Measurements from ENCODE around the gene DENND1A.
"Not testable (repeated sequence)": the region's sequence is repeated elsewhere in the genome, so short reads cannot be mapped to it uniquely, and the experiment has no call there.

The DENND1A gene

DNA sequence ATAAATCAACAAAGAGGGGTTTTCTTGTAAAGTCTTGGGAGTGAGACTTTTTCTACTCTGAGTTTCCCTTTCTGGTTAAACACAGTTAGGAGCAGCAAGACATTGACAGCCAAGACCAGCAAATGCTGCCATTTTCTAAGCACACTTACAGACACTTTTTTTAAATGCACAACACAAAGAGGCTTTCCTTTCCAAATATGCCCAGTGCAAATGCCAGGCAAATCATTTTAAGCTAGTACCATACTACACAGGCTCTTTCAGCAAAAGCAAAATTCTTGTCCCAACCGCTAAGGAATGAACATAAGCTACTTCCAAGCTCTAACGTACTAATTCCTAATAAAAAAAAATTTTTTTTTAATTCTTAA, 68.2 kb downstream of the DENND1A start:
- no peak for DNase-seq

DNA sequence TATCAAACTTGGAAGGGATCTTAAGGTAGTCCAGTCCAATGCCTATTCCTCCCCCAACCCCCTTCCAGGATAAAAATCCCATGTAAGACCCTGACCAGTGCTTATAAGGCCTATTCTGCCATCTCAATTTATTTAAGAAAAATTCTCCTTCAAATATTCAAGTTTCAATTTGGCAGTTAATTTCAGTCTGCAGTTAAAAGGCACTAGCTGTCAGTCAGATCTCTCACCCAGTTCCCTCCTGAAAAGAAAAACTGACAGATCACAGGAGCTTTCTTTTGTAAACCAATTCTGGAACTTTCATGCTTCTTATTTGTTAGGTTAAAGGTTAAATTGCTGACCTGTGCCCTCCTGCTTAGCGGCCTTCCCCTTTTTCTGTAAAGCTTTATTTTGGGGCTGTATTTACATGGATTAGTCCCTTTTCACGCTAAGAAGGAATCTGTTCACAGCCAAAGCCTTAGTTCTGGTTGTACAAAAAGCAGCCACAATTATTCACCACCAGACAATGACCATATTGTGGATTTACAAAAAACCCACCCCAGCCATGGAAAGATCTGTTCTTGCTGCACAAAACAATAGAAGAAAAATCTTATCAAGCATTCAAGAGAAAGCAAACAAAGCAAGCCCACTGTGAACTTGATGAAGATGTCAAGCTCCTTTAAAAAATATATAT, 68.7 kb downstream of the DENND1A start:
- no peak for DNase-seq

DNA sequence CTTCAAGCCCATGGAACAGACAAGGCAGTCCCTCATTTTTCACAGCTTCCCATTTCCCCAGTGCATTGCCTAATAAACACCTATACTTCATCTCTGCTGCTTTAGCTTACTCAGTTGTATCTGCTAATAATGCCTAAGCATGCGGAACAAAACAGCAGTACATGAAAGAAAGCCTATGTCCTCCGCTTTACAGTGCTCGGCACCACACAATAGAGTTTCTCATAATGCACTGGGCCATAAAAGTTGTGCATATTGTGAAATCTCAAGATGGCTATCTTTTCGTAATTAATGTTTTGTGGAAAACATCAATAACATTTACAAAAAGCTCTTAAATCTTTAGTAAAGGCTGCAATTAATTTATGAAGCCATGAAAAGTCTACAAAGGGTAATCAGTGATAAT, 69.3 kb downstream of the DENND1A start:
- no peak for DNase-seq

DNA sequence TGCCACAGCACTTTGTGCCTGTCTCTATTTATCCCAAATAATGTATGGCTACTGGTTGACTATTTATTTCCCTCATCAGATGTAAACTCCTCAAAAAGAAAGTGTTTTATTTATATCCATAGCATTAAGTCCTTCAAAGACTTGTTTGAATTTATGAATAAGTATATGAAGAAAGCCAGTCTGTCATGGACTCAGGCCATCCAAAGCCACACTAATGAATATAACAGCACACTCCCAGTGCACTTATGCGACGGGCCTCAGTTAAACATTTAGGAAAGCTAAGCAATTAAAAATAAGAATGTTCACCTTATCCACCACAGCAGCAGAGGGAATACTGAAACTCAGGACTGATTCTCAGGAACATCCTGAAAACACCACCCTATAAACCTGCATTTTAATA, 77.5 kb downstream of the DENND1A start:
- DNase-seq: no peak

DNA sequence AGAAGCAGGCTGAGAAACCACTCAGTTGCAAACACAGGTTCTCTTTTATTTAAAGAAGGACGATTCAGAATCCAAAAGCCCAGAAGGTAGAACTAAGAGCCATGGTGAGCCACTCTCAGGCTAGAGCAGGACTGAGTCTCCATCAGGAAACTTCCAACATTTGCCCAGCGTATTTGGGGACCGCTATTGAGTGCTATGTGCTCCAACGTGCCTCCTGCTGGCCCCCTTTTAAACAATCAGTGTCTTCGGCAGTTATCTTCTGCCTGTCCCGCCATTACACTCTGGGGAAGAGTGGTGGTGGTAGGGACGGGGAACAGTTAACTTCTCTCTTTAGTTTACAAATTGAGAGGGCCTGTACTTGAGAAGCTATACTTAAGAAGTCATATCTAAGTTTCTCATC, 78.1 kb downstream of the DENND1A start:
- no peak for DNase-seq

DNA sequence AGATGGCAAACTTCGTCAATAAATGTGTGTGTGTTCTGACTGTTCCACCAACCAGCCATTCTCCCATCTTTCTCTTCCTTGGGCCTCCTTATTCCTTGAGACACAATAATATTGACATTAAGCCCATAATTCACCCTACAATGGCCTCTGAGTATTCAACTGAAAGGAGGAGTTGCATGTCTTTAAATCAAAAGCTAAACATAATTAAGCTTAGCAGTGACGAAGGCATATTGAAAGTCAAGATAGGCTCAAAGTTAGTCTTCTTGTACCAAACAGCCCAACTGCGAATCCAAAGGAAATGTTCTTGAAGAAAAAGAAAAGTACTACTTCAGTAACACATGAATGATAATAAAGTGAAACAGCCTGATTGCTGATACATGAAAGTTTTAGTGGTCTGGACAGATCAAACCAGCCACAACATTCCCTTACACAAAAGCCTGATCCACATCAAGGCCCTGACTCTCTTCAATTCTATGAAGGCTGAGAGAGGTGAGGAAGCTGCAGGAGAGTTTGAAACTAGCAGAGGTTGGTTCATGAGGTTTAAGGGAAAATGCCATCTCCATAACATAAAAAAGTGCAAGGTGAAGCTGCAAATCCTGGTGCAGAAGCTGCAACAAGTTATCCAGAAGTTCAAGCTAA, 81.4 kb downstream of the DENND1A start:
- DNase-seq: no peak

DNA sequence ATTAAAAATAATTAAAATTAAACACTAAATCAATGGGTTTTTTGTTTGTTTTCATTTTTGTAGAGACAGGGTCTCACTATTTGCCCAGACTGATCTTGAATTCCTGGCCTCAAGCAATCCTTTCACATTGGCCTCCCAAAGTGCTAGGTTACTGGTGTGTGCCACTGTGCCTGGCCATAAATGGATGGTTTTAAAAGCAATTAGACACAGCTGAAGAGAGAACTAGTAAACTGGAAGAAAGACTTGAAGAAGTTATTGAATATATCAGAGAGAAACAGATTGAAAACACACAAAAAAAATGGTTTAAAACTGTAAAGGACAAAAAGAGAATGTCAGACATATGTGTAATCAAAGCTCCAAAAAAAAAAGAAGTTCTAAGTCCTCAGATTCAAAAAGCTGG, 83.0 kb downstream of the DENND1A start:
- DNase-seq: no peak

DNA sequence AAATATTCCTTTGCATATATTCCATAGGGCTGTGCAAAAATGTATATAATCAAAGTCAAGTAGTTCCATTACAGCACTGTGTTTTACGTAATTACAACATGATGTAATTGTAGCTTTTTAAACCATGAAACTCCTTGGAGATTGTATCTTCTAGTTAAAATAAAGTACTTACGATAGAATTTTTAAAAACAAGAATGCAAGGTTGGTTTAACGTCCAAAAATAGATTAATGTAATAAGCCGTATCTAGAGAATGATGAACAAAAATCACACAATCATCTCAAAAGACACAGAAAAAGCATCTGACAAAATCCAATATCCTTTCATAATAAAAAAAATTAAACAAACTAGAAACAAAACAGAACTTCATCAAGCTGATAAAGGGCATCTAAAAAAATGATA, 86.2 kb downstream of the DENND1A start:
- no peak for DNase-seq

DNA sequence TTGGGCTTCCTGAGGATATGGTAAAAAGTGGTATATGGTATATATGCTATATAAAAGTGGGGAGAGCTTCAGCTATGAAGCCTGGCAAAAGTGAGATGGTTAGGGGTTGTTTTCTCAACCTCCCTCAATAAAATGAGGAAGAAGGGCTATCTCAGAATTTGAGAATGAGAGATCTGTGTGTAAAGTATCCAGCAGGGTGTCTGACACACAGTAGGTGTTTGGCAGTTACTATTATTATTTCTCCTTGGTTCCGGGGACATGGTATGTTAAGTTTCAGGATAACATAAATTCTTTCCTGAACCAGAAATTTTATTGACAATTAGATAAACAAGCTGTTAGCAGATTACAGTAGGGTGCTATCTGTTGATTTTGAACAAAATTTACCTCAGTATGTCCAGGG, 94.1 kb downstream of the DENND1A start:
- DNase-seq: no peak

DNA sequence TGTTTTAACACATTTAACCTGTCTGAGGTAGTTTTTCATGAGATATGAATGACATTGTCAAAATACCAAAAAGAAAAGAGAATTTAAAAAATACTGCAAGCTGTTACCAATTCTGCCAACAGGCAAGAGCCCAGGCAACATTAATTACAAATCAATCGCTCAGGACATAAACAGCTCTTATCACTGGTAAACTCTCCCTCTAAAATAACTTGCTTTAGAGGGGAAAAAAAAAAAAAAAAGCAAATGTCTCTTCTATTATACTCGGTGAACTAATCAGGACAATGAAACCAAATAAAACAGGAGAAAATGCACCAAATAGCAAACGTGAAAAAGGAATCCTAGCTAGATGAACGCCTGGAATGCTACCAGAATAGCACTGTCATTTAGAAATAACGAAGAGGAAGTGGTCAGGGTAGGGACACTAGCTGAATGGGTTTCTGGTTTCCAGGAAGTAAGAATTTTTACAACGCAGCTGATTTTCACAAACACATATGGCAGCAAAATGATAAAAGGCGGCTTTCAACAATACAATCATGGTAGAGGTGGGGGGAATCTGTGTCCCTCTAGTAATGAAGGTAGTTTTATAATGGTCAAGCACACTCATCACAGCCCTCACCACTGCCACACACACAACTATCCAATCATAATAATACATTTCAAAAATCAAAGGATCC, 94.9 kb downstream of the DENND1A start:
- DNase-seq: peak; percentile 73

DNA sequence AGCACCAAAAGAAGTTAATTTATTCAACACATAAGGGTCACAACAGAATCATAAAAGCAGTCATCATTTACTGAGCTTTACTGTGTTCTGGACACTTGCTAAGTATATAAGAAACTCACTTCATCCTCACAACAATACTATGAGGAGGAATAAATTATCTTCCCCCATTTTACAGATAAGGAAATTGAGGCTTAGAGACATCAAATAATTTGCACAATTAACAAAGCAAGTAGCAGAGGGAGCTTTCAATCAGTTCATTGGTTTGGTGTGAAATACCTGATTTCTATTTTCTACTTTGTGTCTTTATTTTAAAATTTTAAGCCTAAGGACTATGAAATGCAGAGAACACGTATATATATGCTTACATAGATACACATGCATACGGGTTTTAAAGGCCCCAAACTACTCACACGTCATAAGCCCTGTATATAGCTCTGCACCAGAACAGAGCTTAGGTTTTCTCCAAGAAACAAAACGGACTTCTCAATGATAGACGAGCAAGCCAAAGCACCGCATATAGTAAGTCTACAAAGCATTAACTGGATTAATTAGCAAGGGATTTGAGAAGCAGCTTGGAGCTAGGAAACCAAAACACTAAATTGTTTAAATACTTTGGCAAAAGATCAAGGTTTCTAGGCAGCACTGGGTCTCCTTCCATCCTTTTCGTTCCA, 95.6 kb downstream of the DENND1A start:
- no peak for DNase-seq

DNA sequence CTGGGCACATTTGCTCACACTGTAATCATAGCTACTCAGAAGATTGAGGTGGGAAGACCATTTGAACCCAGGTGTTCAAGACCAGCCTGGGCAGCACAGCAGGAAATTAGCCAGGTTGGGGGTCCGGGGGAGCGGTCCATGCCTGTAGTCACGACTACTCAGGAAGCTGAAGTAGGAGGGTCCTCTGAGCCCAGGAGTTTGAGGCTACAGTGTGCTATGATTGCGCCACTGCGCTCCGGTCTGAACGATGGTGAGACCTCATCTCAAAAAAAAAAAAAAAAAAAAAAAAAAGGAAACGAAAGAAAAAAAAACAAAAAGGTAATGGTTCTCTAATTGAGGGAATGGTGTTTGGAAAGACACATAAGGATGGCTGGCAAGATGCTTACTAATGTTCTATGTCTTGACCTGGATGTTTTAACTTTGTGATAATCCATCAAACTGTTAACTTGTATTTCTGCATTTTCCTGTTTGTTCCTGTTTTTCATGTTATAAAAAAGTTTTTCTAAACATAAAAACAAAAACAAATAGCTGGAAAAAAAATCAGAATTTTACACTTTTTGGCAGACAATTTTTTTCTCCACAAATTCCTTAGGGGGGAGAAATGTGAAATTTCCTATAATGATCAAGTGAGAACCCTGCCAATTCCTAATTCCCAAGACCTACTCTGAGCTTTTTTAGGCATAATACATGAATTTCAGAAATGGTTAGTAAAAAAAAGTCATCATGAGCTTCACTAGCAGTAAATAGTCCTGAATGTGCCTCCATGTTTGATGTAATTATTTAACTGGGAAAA, 96.9 kb downstream of the DENND1A start:
- DNase-seq: no peak

DNA sequence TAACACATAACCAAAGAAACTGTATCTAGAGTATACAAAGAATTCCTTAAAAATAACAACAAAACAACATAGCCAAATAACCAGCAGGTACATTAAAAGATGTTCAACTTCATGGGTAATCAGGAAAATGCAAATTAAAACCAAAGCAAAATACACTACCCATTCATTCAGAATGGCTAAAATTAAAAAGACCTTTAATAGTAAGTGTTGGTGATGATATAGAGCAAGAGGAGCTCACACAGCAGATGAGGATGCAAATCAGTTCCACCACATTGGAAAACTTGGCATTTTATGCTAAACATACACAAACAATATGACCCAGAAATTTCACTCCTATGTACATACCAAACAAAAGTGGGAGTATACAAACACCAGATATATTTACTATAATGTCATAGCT, 97.8 kb downstream of the DENND1A start:
- DNase-seq: no peak

DNA sequence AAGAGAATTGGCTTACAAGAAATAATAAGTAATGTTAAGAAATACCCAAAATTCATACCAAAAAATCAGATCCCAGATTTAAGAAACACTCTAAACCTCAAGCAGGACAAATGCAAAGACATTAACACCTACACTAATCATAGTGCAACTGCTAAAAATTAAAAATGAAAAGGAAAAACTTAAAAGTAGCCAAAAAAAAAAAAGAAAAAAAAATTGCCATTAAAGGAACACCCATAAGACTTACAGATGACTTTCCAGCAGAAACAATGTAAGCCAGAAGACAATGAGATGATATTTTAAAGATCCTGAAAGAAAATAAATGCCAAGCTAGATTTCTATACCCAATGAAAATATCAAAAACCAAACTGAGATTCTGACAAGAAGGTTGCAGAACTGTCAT, 101.5 kb downstream of the DENND1A start:
- DNase-seq: no peak

DNA sequence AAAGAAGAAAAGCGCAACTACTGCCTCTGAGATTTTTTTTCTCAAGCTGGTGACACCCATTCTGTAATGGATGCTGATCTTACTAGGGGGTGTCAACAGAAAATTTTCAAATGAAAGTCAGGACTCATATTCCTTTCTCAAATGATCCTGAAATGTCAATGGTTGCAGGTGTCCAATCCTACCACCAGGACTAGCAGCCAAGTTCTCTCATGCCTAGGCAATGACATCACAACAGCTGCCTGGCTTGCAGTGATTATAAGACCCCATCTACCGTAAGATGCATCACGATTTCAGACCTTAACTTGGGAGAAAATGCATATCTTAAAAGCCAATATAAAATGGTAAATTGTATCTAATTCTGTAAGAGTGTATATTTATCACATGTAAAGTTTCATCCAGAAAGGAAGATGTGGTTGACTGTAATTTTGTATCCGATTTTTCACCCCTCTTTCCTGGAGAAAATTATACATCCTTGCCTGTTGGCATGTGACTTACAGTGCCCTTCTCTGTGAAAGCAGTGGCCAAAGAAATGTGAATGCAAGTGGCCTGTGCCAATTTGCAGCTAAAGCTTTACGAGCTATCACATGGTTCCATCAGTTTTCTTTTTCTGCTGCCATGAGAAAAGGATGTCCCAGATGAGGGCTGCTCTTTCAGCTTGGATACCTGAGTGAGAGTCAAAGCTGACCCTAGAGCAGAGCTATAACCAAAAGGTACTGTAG, 104.4 kb downstream of the DENND1A start:
- no peak for DNase-seq

DNA sequence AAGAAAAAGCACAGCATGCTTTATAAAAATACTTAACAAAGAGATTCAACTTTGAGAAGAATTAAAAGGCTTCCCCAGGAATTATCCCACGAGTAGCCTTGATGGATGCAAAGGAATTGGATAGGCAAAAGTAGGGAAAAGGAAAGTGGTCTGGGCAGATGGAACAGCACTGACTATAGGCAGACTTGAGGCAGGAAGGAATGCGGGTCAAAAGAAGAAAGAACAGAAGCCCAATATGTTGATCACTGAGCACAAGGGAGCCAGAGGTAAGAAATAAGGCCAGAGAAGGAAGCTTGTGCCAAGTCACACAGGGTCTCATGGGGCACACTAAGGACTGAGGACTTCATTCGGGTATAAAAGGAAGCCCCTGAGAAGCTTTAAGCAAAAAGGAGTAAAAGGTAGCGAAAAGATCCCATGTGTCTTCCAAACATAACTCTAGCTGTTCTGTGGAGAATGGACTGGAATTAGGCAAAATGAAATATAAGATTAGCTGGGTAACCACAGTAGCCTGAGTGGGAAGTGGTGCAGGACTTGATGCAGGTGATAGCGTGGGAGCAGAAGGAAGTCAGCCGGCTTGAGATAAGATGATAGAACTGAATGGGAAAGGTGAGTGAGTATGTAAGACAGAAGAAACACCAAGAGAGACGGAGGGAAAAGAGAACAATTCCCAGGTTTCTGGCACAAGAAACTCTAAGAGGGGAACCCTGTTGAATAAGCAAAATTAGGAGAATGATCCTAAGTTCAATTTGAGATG, 106.6 kb downstream of the DENND1A start:
- DNase-seq: no peak

DNA sequence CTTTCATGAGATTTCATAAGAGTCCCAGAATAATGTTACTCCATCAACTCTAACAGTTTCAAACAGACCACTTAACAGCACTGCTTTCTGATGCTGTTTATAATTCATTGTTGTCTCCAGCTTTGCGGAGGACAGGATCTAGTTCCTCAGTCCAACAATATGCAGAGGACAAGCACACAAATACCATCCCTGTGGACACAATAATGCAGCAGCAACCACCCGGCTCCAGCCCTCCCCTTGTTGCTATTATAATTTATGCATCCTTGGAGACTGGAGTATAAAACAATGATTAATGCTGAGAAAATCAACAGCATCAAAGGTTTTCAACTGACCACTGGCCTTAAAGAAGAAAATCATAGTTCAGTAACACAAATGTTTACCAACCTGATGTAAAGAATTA, 108.3 kb downstream of the DENND1A start:
- no peak for DNase-seq

DNA sequence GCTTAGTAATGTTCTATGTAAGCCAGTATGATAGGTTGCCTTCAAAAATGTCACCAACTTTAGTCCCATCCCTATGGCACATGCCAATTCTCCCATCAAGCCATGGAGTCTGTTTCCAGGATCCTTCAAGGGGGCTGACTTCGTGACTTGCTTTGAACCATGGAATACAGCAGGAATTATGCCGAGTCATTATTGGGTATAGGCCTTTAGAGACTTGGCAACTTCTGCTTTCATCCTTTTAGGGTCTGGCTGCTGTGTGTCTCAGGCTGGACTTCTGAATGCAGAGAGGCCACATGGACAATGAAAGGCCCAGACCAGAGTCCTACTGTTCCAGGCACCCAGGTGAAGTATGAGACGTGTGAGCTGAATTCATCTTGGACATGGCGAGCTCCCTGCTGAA, 109.8 kb downstream of the DENND1A start:
- DNase-seq: no peak

DNA sequence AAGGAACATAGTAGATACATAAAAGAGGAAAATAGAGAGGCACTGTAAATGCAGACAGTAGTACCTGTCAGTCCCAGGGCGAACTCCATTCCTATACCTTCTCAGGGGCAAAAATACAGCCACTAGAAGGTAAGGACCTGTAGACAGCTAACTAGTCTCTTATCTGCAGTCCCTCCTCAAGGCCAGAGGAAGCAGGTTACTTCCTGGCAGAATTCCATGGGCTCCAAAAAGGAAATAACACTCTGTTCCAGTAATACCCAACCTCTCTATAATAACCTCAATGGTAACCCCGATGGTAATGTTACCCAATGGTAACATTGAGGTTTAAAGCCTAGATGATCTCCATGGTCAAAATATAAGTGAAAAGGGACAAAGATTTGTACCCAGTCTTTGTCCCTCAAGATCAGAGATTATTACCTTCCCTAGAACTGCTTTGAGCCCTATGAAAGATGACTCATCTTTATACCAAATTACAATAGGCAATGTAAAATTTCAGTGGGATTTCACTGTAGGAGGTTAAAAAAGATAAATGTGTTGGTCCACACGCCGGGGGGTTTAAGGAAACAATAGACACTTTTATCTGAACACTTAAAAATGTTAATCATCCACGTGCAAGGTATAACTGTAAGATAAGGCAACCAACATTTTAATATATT, 113.0 kb downstream of the DENND1A start:
- no peak for DNase-seq

DNA sequence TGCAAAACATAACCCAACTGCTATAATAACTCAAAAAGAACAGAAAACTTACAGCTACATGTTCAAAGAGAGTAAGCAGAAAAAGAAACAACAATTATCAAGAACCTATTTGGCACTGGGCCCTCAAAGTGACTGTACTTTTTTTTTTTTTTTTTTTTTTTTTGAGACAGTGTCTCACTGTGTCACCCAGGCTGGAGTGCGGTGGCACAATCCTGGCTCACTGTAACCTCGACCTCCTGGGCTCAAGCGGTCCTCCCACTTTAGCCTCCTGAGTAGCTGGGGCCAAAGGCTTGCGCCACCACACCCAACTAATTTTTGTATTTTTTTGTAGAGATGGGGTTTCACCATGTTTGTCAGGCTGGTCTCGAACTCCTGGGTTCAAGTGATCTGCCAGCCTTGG, 114.1 kb downstream of the DENND1A start:
- DNase-seq: not testable (repeated sequence)

DNA sequence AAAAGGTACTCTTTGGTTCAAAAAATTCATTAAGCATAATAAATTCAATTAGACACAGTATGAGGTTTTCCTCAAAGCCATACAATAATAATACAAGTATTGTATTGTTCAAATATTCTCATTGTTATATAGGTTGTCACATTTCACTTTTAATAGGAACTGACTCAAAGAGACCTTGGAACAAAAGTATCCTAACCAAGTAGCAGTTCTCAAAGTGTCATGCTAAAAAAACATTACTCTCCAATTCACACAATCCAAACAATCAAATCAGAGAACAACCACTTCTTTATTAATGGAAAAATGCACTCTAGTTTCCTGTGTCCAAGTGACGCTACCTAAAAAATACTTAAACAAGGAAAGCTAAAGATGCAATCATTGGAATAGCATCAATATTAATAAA, 115.4 kb downstream of the DENND1A start:
- no peak for DNase-seq

Measured in NCI-H2029 treated with DMSO at 0.1 percent for 48 hours (cell line).